H1 (cell line): ENCODE measurements around the gene TAAR8.

Experiments used
- BACH1 ChIP-seq: IDR thresholded peaks from 2 replicates; pipeline ENCODE4 v1.6.1; 2012; ENCODE audit warnings: low read length, improper control_type of control experiment
- CEBPB ChIP-seq: IDR thresholded peaks from 2 replicates; pipeline ENCODE4 v1.6.1; 2012; ENCODE audit warnings: low read depth, low read length
- CREB1 ChIP-seq: IDR thresholded peaks from 2 replicates; pipeline ENCODE4 v1.6.1; 2012; ENCODE audit warnings: inconsistent platforms
- EGR1 ChIP-seq: IDR thresholded peaks from 2 replicates; pipeline ENCODE4 v1.6.1; 2011; ENCODE audit warnings: low read depth, low read length, borderline replicate concordance
- EZH2 ChIP-seq: fragments of 200-600 bp; sonication (generic); IDR thresholded peaks from 2 replicates; pipeline ENCODE4 v1.7.1; 2012; ENCODE audit warnings: low read depth, mild to moderate bottlenecking, moderate library complexity, low read length, inconsistent platforms; ENCODE audit not compliant: severe bottlenecking
- GTF2F1 ChIP-seq: IDR thresholded peaks from 2 replicates; pipeline ENCODE4 v1.6.1; 2012; ENCODE audit warnings: low read depth, low read length, improper control_type of control experiment, borderline replicate concordance
- HDAC2 ChIP-seq, 2 experiments: fragments of 300-600 bp in 1 of 2; sonication (generic) in 1 of 2; IDR thresholded peaks; 2 replicates each; pipeline ENCODE4 v1.6.1; 2011 to 2012; ENCODE audit warnings: low read depth in 2 of 2, low read length in 2 of 2, mild to moderate bottlenecking in 2 of 2, moderate library complexity in 2 of 2, borderline replicate concordance in 1 of 2, inconsistent platforms in 1 of 2
- HDAC6 ChIP-seq: IDR thresholded peaks from one replicate; pipeline ENCODE4 v1.7.1; 2012; ENCODE audit warnings: low read depth, mild to moderate bottlenecking, inconsistent platforms, low read length, moderate library complexity
- POLR2A ChIP-seq, 2 experiments: IDR thresholded peaks; 1 replicate in 1 of 2; 2 replicates in 1 of 2; pipeline ENCODE4 v1.6.1; 2011; ENCODE audit warnings: low read depth in 2 of 2, low read length in 2 of 2, mild to moderate bottlenecking in 2 of 2; ENCODE audit errors: control extremely low read depth in 1 of 2
- POLR2AphosphoS5 ChIP-seq: IDR thresholded peaks from 2 replicates; pipeline ENCODE4 v1.6.1; 2011; ENCODE audit warnings: low read depth, low read length
- SIX5 ChIP-seq: IDR thresholded peaks from 2 replicates; pipeline ENCODE4 v1.6.1; 2011; ENCODE audit warnings: mild to moderate bottlenecking, low read depth, low read length
- YY1 ChIP-seq: IDR thresholded peaks from 2 replicates; pipeline ENCODE4 v1.6.1; 2011; ENCODE audit warnings: low read depth, mild to moderate bottlenecking, low read length
- TF ChIP-seq, protein P1 (sequence below), 3 experiments: IDR thresholded peaks; 1 replicate in 2 of 3; 2 replicates in 1 of 3; pipeline versions ENCODE4 v1.5.1 to v1.6.1; 2011; ENCODE audit warnings: low read length in 3 of 3, mild to moderate bottlenecking in 3 of 3, inconsistent platforms in 2 of 3, low read depth in 1 of 3, moderate library complexity in 1 of 3; ENCODE audit not compliant: insufficient read depth in 1 of 3; ENCODE audit errors: control extremely low read depth in 1 of 3

DNA sequence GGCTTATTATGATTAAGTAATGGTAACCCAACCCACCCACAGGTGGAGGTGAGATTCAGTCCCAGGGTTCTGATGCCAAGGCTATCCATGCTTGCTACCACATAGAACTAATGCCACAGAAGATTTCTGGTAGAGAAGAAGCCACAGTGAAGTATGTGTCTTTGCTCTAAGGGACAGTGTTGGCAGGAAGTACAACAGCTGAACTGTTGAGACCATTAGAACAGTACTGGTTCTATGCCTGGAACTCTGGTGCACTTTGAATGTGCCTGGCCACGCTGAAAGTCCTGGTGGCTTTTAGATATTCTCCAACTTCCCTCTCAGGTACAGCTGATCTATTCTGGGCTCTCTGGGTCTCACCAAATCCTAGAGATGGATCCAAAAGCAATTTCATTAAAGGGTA, 47.3 kb upstream of the TAAR8 start:
- TF ChIP-seq CREB1 (no peak), EGR1 (no peak), HDAC6 (no peak), CEBPB (no peak), HDAC2 (IDR thresholded peaks at IDR 0.05; ENCODE audit: borderline replicate concordance in 1 of 2, low read depth in 2 of 2, low read length in 2 of 2) (no peak), EZH2 (no peak), POLR2AphosphoS5 (no peak), GTF2F1 (no peak), YY1 (no peak), BACH1 (no peak), POLR2A (IDR thresholded peaks at IDR 0.05; ENCODE audit: control extremely low read depth in 1 of 2, low read depth in 2 of 2, low read length in 2 of 2) (no peak), SIX5 (no peak)
- TF ChIP-seq, protein P1, sequence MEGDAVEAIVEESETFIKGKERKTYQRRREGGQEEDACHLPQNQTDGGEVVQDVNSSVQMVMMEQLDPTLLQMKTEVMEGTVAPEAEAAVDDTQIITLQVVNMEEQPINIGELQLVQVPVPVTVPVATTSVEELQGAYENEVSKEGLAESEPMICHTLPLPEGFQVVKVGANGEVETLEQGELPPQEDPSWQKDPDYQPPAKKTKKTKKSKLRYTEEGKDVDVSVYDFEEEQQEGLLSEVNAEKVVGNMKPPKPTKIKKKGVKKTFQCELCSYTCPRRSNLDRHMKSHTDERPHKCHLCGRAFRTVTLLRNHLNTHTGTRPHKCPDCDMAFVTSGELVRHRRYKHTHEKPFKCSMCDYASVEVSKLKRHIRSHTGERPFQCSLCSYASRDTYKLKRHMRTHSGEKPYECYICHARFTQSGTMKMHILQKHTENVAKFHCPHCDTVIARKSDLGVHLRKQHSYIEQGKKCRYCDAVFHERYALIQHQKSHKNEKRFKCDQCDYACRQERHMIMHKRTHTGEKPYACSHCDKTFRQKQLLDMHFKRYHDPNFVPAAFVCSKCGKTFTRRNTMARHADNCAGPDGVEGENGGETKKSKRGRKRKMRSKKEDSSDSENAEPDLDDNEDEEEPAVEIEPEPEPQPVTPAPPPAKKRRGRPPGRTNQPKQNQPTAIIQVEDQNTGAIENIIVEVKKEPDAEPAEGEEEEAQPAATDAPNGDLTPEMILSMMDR (IDR thresholded peaks at IDR 0.05; ENCODE audit: control extremely low read depth in 1 of 3, insufficient read depth in 1 of 3, low read depth in 1 of 3, low read length in 3 of 3), result no peak
